ENCODE data around the gene HDAC1. TPM values are rescaled to one million over a fixed set of nuclear protein-coding genes. Genes with fewer than 3 reads are reported as not detected.

Gene HDAC1
- total and polyA plus RNA-seq, 2 of the 13 experiments (the other 11 are each of a cell fraction or from before 2014, with no cell fraction given): 93.5 to 189 TPM

- TF ChIP-seq SMARCC2 (IDR thresholded peaks at IDR 0.05): no peak
- TF ChIP-seq RARG (CRISPR knock-in tag; IDR thresholded peaks at IDR 0.05; ENCODE audit: low read depth): no peak; the same call in 1 of the 2 replicates
- no peak for TF ChIP-seq ZC3H13 (CRISPR knock-in tag; IDR thresholded peaks at IDR 0.05)
- TF ChIP-seq WIZ (CRISPR knock-in tag; IDR thresholded peaks at IDR 0.05): no peak
- peak; percentile 89 for TF ChIP-seq TFAP4 (IDR thresholded peaks at IDR 0.05; ENCODE audit: borderline replicate concordance, low read depth)
- no peak; the same call in 1 of the 2 replicates for TF ChIP-seq ZBED4 (CRISPR knock-in tag; IDR thresholded peaks at IDR 0.05; ENCODE audit: borderline replicate concordance)
- no peak for TF ChIP-seq ZNF569 (CRISPR knock-in tag; IDR thresholded peaks at IDR 0.05; ENCODE audit: borderline replicate concordance)
- no peak for TF ChIP-seq ZNF761 (CRISPR knock-in tag; conservative IDR thresholded peaks at IDR 0.05)
- TF ChIP-seq, protein P1, sequence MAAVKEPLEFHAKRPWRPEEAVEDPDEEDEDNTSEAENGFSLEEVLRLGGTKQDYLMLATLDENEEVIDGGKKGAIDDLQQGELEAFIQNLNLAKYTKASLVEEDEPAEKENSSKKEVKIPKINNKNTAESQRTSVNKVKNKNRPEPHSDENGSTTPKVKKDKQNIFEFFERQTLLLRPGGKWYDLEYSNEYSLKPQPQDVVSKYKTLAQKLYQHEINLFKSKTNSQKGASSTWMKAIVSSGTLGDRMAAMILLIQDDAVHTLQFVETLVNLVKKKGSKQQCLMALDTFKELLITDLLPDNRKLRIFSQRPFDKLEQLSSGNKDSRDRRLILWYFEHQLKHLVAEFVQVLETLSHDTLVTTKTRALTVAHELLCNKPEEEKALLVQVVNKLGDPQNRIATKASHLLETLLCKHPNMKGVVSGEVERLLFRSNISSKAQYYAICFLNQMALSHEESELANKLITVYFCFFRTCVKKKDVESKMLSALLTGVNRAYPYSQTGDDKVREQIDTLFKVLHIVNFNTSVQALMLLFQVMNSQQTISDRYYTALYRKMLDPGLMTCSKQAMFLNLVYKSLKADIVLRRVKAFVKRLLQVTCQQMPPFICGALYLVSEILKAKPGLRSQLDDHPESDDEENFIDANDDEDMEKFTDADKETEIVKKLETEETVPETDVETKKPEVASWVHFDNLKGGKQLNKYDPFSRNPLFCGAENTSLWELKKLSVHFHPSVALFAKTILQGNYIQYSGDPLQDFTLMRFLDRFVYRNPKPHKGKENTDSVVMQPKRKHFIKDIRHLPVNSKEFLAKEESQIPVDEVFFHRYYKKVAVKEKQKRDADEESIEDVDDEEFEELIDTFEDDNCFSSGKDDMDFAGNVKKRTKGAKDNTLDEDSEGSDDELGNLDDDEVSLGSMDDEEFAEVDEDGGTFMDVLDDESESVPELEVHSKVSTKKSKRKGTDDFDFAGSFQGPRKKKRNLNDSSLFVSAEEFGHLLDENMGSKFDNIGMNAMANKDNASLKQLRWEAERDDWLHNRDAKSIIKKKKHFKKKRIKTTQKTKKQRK (IDR thresholded peaks at IDR 0.05; ENCODE audit: low read length): no peak
- TF ChIP-seq ZNF430 (CRISPR knock-in tag; IDR thresholded peaks at IDR 0.05): 0 out of 2 replicates have a peak, but pooled peaks have one; percentile 12
- TF ChIP-seq ZNF501 (CRISPR knock-in tag; IDR thresholded peaks at IDR 0.05): no peak
- TF ChIP-seq KLF13 (CRISPR knock-in tag; IDR thresholded peaks at IDR 0.05): no peak
- no peak for TF ChIP-seq HHEX (CRISPR knock-in tag; IDR thresholded peaks at IDR 0.05)
- TF ChIP-seq ZNF672 (CRISPR knock-in tag; IDR thresholded peaks at IDR 0.05): no peak
- TF ChIP-seq, protein P2, sequence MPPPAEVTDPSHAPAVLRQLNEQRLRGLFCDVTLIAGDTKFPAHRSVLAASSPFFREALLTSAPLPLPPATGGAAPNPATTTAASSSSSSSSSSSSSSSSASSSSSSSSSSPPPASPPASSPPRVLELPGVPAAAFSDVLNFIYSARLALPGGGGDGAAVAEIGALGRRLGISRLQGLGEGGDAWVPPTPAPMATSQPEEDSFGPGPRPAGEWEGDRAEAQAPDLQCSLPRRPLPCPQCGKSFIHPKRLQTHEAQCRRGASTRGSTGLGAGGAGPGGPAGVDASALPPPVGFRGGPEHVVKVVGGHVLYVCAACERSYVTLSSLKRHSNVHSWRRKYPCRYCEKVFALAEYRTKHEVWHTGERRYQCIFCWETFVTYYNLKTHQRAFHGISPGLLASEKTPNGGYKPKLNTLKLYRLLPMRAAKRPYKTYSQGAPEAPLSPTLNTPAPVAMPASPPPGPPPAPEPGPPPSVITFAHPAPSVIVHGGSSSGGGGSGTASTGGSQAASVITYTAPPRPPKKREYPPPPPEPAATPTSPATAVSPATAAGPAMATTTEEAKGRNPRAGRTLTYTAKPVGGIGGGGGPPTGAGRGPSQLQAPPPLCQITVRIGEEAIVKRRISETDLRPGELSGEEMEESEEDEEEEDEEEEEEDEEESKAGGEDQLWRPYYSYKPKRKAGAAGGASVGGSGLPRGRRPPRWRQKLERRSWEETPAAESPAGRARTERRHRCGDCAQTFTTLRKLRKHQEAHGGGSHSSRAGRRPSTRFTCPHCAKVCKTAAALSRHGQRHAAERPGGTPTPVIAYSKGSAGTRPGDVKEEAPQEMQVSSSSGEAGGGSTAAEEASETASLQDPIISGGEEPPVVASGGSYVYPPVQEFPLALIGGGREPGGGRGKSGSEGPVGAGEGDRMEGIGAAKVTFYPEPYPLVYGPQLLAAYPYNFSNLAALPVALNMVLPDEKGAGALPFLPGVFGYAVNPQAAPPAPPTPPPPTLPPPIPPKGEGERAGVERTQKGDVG (CRISPR knock-in tag; IDR thresholded peaks at IDR 0.05; ENCODE audit: borderline replicate concordance): peak; percentile 58; the same call in 1 of the 2 replicates
- TF ChIP-seq HOXA7 (CRISPR knock-in tag; IDR thresholded peaks at IDR 0.05): no peak
Observed at GRCh38 chr1:32351399-32352238, 59.7 kb downstream of the HDAC1 start (continued).

Data from HepG2 (cell line).